Heart left ventricle (tissue), 13 donors: ENCODE measurements around the gene TPPP.

Source experiments
- POLR2A ChIP-seq, 2 donors: fragments of 450-650 bp; IDR thresholded peaks; one replicate each; pipeline ENCODE4 v1.6.1; 2017; ENCODE audit warnings: antibody characterized with exemption in 2 of 2, mild to moderate bottlenecking in 2 of 2, moderate library complexity in 2 of 2
- TF ChIP-seq, protein P1 (sequence below), 12 donors: fragments of 200-600 bp; sonication (generic) in 4 of 12; IDR thresholded peaks; one replicate each; pipeline versions ENCODE4 v1.5.0 to v1.8.0; 2018 to 2022; ENCODE audit warnings: antibody characterized with exemption in 12 of 12, mild to moderate bottlenecking in 5 of 12
- donor health status: ischemic (EF 13 %, LVEDD 7.1; RV severe dilation, severe dysfunction).
- donor health status: DM: no; HTN: yes; CAD: no.
- donor health status: DM: no; HTN: no; CAD: no.
- donor health status: ischemic (EF 25% LVEDD 6.9; RV normal size, moderate dysfunction).
- donor health status: ischemic (EF 25% LVEDD 5.7; RV mildly dilated, moderate dysfunction).
- donor health status: ischemic (EF 35%, LVEDD 5.7; RV mildly dilated, moderate dysfunction).
- donor health status: nonischemic (EF 11% LVEDD 7.7; RV severe dilation, severe dysfunction).
- donor health status: DM: yes; HTN: yes; CAD: no.
- donor health status: PGD.
- donor health status: ischemic (EF 29% LVEDD 5.4; RV normal size, mild dysfunction).
- donor health status: nonischemic (EF 23%, LVEDD 6.1; RV moderate dilation, normal function).

DNA sequence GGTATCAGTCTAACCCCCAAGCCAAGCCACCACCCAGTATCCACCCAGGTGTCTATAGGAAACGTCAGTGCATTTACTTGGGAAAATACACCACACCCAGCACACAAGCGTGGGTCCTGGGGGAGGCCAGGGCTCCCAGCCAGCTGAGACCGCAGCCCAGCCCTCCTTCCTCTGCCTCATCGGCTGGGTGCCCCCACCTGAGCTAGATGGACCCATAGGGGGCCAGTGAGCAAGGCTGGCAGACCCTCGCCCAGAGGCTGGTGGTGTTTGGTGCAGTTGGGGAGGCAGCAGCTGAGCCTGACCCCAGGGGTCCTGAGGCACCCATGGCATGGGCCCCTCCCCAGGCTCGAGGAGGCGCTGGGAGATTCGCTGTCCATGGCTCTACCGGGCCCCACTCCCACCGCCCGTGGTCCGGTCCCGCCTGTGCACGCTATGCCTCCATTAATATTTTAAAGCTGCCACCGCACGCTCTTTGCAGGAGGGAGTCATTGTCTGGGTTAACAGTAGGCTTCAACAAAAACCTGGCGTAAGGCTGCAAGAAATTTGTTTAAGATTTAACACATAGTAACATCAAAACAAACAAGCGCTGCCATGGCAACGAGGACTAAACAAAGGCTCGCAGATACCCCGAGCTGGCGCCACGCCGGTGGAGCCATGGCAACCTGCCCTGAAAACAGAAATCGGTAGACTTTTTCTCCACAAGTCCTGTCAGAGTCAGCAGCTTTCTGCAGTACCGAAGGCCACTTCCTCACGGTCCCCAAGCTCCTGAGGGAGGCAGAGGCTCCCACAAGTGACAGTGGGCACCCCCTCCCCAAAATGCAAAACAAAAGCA lies 20.6 kb downstream of the TPPP start:
- TF ChIP-seq, protein P1, sequence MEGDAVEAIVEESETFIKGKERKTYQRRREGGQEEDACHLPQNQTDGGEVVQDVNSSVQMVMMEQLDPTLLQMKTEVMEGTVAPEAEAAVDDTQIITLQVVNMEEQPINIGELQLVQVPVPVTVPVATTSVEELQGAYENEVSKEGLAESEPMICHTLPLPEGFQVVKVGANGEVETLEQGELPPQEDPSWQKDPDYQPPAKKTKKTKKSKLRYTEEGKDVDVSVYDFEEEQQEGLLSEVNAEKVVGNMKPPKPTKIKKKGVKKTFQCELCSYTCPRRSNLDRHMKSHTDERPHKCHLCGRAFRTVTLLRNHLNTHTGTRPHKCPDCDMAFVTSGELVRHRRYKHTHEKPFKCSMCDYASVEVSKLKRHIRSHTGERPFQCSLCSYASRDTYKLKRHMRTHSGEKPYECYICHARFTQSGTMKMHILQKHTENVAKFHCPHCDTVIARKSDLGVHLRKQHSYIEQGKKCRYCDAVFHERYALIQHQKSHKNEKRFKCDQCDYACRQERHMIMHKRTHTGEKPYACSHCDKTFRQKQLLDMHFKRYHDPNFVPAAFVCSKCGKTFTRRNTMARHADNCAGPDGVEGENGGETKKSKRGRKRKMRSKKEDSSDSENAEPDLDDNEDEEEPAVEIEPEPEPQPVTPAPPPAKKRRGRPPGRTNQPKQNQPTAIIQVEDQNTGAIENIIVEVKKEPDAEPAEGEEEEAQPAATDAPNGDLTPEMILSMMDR (IDR thresholded peaks at IDR 0.05) = no peak
- no peak for TF ChIP-seq POLR2A (IDR thresholded peaks at IDR 0.05)
